Fibroblast of lung (primary cell): Measurements from ENCODE around the gene STK10. TPM values are rescaled to one million over a fixed set of nuclear protein-coding genes. Genes with fewer than 3 reads are reported as not detected.

Experiments
- DNase-seq, 2 donors: peaks; one replicate each; pipeline versions ENCODE4 v3.0.0 to v3.0.0-alpha.2; 2010; ENCODE audit warnings: low read depth in 2 of 2
- H2AFZ ChIP-seq: 2 replicates; pipeline ENCODE4 v1.5.1; 2012; ENCODE audit warnings: low read length, control low read depth, inconsistent platforms
- H3K27ac ChIP-seq: 2 replicates; pipeline ENCODE4 v1.5.1; 2011; ENCODE audit warnings: low read length, control low read depth; ENCODE audit not compliant: insufficient read depth
- H3K27me3 ChIP-seq: 2 replicates; pipeline ENCODE4 v1.5.1; 2011; ENCODE audit warnings: mild to moderate bottlenecking, low read length; ENCODE audit not compliant: control insufficient read depth, insufficient read depth
- H3K36me3 ChIP-seq: 2 replicates; pipeline ENCODE4 v1.5.1; 2011; ENCODE audit warnings: low read length; ENCODE audit not compliant: control insufficient read depth, insufficient read depth
- H3K4me1 ChIP-seq: 2 replicates; pipeline ENCODE4 v1.5.1; 2011; ENCODE audit warnings: low read length; ENCODE audit not compliant: control insufficient read depth, insufficient read depth; ENCODE audit errors: extremely low read depth
- H3K4me2 ChIP-seq: 2 replicates; pipeline ENCODE4 v1.5.1; 2011; ENCODE audit warnings: low read length, control low read depth; ENCODE audit not compliant: insufficient read depth; ENCODE audit errors: extremely low read depth
- H3K4me3 ChIP-seq, 4 experiments: fragments of 200-600 bp in 1 of 4; sonication (generic) in 1 of 4; replicated peaks in 1 of 4; 2 replicates each; pipeline ENCODE4 v1.5.1; 2011 to 2016; ENCODE audit warnings: low read length in 4 of 4, low read depth in 3 of 4, mild to moderate bottlenecking in 3 of 4, control low read depth in 2 of 4, inconsistent platforms in 1 of 4, mixed read lengths in 1 of 4; ENCODE audit not compliant: insufficient read depth in 1 of 4; ENCODE audit errors: control extremely low read depth in 1 of 4
- H3K79me2 ChIP-seq: 2 replicates; pipeline ENCODE4 v1.5.1; 2012; ENCODE audit warnings: mild to moderate bottlenecking, low read length, inconsistent platforms; ENCODE audit not compliant: control insufficient read depth, insufficient read depth
- H3K9ac ChIP-seq: 2 replicates; pipeline ENCODE4 v1.5.1; 2011; ENCODE audit warnings: mild to moderate bottlenecking, low read length, control low read depth; ENCODE audit not compliant: insufficient read depth
- H3K9me3 ChIP-seq: 2 replicates; pipeline ENCODE4 v1.5.1; 2012; ENCODE audit warnings: low read depth, low read length; ENCODE audit not compliant: control insufficient read depth, insufficient read depth
- H4K20me1 ChIP-seq: 2 replicates; pipeline ENCODE4 v1.5.1; 2011; ENCODE audit warnings: low read length; ENCODE audit not compliant: control insufficient read depth, insufficient read depth; ENCODE audit errors: extremely low read depth
- CTCF ChIP-seq, 2 donors: IDR thresholded peaks in 1 of 2; conservative IDR thresholded peaks in 1 of 2; 1 replicate in 1 of 2; 2 replicates in 1 of 2; pipeline ENCODE4 v1.5.1; 2011 to 2012; ENCODE audit warnings: low read length in 2 of 2, control low read depth in 1 of 2, inconsistent platforms in 1 of 2, low read depth in 1 of 2, mild to moderate bottlenecking in 1 of 2
- EZH2 ChIP-seq: IDR thresholded peaks from 2 replicates; pipeline ENCODE4 v1.5.1; 2012; ENCODE audit warnings: low read length, control low read depth, mild to moderate bottlenecking; ENCODE audit errors: missing control alignments
- polyA plus RNA-seq, 2 donors: library from polyadenylated mRNA; depleted of rRNA in 1 of 2; stranded (reverse) in 1 of 2; unstranded in 1 of 2; fragments of >200 nt; gene quantifications; 2 replicates each; pipeline ENCODE4 v1.2.1, GENCODE V29; 2011 to 2012; ENCODE audit warnings: missing spikeins in 1 of 2
- total RNA-seq: library from RNA; depleted of rRNA; stranded (reverse); fragments of >200 nt; gene quantifications from 2 replicates; pipeline ENCODE4 v1.2.1, GENCODE V29; 2014

Gene STK10
- total and polyA plus RNA-seq, 2 donors (not counting 1 experiment from before 2014, with no cell fraction given) = 8.9 to 16.0 TPM

GRCh38 chr5:172169216-172169615 lies 18.8 kb downstream of the STK10 start:
- Histone ChIP-seq H3K4me3 (no peak overlapping the region), H4K20me1 (no peaks in the 10 kb centered on the region), H3K79me2 (peaks cover 6% of the 10 kb centered on the region), H2AFZ (no peak overlapping the region), H3K36me3 (no peaks in the 10 kb centered on the region), H3K27me3 (no peaks in the 10 kb centered on the region), H3K9me3 (no peaks in the 10 kb centered on the region), H3K9ac (no peak overlapping the region), H3K4me1 (peaks cover 11% of the 10 kb centered on the region), H3K4me2 (no peak overlapping the region), H3K27ac (no peak overlapping the region)
- TF ChIP-seq CTCF (conservative IDR thresholded peaks at IDR 0.05 in 1 of 2, IDR thresholded peaks at IDR 0.05 in 1 of 2; ENCODE audit: low read depth in 1 of 2, low read length in 2 of 2) (no peak), EZH2 (no peak)
- no peak for DNase-seq

GRCh38 chr5:172168311-172168710 lies 19.7 kb downstream of the STK10 start:
- Histone ChIP-seq H3K27me3 (no peaks in the 10 kb centered on the region), H3K79me2 (peaks cover 8% of the 10 kb centered on the region), H3K9ac (no peak overlapping the region), H3K9me3 (no peaks in the 10 kb centered on the region), H3K4me1 (peaks cover 14% of the 10 kb centered on the region), H2AFZ (no peak overlapping the region), H3K36me3 (no peaks in the 10 kb centered on the region), H3K27ac (no peak overlapping the region), H4K20me1 (no peaks in the 10 kb centered on the region), H3K4me2 (peak overlapping the region; percentile 80), H3K4me3 (no peak overlapping the region)
- no peak for TF ChIP-seq CTCF (conservative IDR thresholded peaks at IDR 0.05 in 1 of 2, IDR thresholded peaks at IDR 0.05 in 1 of 2; ENCODE audit: low read depth in 1 of 2, low read length in 2 of 2)
- TF ChIP-seq EZH2 = no peak
- DNase-seq = no peak

GRCh38 chr5:172167895-172168294 lies 20.1 kb downstream of the STK10 start:
- DNase-seq = peak in 1 of 2 donors; percentile 68
- H2AFZ ChIP-seq = no peak overlapping the region
- peaks cover 9% of the 10 kb centered on the region for H3K79me2 ChIP-seq
- peak overlapping the region; percentile 20 for H3K27ac ChIP-seq
- no peak overlapping the region for H3K9ac ChIP-seq
- TF ChIP-seq EZH2 (no peak), CTCF (conservative IDR thresholded peaks at IDR 0.05 in 1 of 2, IDR thresholded peaks at IDR 0.05 in 1 of 2; ENCODE audit: low read depth in 1 of 2, low read length in 2 of 2) (no peak)
- peak overlapping the region; percentile 80 for H3K4me2 ChIP-seq
- H3K36me3 ChIP-seq = no peaks in the 10 kb centered on the region
- H4K20me1 ChIP-seq = no peaks in the 10 kb centered on the region
- H3K4me1 ChIP-seq = peaks cover 14% of the 10 kb centered on the region
- no peaks in the 10 kb centered on the region for H3K9me3 ChIP-seq
- H3K27me3 ChIP-seq = no peaks in the 10 kb centered on the region
- no peak overlapping the region for H3K4me3 ChIP-seq
